ENCODE results near the gene DUSP16.
"Not testable (repeated sequence)": the region's sequence is repeated elsewhere in the genome, so short reads cannot be mapped to it uniquely, and the experiment has no call there.

Gene DUSP16

GRCh38 chr12:12583510-12584178 lies 21.0 kb upstream of the DUSP16 start:
- DNase-seq (ENCODE audit: low spot score), result no peak

DNA sequence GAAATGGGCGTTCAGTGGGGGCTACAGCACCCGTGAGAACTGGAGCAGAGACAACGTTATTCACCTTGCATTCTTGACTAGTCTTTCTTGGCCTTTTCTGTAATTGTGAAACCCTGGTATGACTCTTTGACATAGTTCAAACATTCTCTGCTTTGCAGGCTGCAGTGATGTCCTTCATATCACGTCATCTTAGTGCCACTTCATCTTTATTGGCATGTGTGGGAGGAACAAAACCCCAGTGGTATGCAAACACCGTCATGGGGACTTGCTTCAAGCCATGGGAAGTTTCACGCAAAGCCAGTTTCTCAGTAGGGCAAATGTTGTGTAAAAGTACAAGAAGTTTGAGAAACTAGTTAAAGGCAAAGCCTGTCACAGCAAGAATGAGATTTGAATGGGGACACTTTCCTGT lies 20.2 kb upstream of the DUSP16 start:
- DNase-seq (ENCODE audit: low spot score), result peak; percentile 12

DNA sequence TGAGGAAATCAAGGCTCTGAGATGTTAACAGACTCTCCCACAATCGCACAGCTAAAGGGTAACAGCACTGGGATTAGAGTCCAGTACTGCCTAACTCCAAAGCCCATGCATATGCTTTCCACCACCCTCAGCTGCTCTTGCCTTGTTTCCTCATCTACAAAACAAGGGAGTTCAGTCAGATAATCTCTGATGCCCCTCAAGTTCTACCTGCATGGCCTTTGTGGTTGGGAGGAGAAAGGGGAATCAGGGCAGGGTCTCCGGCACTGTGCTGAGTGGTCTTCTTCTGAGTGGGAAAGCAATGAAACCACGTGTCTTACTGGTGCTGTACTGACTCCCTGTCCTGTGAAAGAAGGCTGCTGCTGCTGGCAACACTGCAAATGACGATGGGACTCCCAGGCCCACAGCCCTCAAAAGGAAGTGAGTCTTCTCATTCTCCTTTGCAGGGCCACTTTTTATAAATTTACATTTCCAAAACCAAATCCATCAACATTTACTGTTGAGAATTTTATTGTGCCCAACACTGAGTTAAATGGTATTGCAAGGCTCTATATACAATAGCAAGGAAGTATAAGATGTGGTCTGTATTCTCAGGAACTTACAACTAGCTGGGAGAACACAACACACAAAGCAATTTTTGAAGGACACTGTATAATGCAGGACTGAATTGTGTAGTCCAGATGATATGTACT lies 19.7 kb upstream of the DUSP16 start:
- no peak for DNase-seq (ENCODE audit: low spot score)

GRCh38 chr12:12580716-12581115 lies 18.1 kb upstream of the DUSP16 start:
- DNase-seq (ENCODE audit: low spot score), result not testable (repeated sequence)

GRCh38 chr12:12577786-12578185 lies 15.1 kb upstream of the DUSP16 start:
- no peak for DNase-seq (ENCODE audit: low spot score)

GRCh38 chr12:12572659-12573058 lies 10.0 kb upstream of the DUSP16 start:
- no peak for DNase-seq (ENCODE audit: low spot score)

DNA sequence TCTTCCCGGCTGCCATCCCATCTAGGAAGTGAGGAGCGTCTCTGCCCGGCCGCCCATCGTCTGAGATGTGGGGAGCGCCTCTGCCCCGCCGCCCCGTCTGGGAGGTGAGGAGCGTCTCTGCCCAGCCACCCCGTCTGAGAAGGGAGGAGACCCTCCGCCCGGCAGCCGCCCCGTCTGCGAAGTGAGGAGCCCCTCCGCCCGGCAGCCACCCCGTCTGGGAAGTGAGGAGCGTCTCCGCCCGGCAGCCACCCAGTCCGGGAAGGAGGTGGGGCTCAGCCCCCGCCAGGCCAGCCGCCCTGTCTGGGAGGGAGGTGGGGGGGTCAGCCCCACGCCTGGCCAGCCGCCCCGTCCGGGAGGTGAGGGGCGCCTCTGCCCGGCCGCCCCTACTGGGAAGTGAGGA lies 3.3 kb upstream of the DUSP16 start:
- DNase-seq (ENCODE audit: low spot score), result not testable (repeated sequence)

GRCh38 chr12:12564911-12565310 lies 2.2 kb upstream of the DUSP16 start:
- DNase-seq (ENCODE audit: low spot score), result no peak

GRCh38 chr12:12563290-12563928 lies 746 bp upstream of the DUSP16 start:
- DNase-seq (ENCODE audit: low spot score), result no peak

- DNase-seq (ENCODE audit: low spot score), result peak; percentile 15
Observed at GRCh38 chr12:12562016-12562483, 613 bp downstream of the DUSP16 start.

DNA sequence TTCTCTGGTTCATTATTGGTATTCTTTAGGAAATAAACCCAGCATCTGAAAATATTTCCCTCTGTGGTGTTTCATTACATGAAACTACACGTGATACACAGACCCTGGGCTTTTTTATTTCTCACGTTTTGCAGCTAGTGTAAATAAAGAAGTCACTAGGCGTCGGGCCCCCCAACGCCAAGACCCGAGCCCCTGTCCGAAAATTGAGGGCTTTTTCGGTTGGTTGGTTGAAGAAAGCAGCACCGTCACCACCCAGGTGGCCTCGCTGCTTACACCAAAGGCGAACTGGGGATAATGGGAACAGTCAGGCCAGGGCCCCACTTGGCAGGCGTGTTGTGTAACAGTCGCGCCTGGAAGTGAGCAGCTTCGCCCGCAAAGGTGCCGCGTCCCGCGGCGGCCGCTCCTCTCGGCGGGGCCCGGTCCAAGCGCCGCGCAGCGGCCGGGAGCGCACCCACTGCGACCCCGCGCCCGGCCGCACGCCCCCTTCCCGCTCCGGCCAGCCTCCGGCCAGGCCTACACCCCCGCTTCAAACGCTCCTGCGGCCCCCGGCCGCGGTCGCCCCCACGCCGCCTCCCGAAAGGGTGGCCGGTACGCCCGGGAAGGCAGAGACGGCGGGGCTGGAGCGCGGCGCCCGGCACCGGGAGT lies 1.2 kb downstream of the DUSP16 start:
- DNase-seq (ENCODE audit: low spot score), result peak; percentile 34

GRCh38 chr12:12560587-12561370 lies 1.9 kb downstream of the DUSP16 start:
- DNase-seq (ENCODE audit: low spot score), result peak; percentile 44

GRCh38 chr12:12559719-12560296 lies 2.9 kb downstream of the DUSP16 start:
- DNase-seq (ENCODE audit: low spot score), result no peak

- no peak for DNase-seq (ENCODE audit: low spot score)
Observed at GRCh38 chr12:12558291-12558690, 4.4 kb downstream of the DUSP16 start.

DNA sequence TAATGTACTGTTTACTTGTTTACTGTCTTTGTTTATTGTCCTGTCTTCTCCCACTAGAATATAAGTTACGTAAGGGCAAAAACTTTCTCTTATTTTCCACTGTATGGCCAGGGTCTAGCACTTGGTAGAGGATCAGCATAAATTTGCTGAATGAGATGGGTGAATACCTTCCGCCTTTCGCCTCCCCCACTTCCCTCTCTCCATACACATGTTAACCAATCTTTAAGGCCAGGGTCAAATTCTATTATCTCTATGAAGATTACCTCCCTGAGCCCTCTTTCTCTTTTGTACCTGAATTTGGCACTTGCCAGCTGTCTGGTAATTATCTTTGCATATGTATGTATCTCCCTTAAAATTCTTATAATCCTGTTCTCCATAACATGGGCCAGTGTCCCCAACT lies 4.9 kb downstream of the DUSP16 start:
- no peak for DNase-seq (ENCODE audit: low spot score)

- no peak for DNase-seq (ENCODE audit: low spot score)
Observed at GRCh38 chr12:12555656-12556055, 7.0 kb downstream of the DUSP16 start.

GRCh38 chr12:12553208-12553785 lies 9.4 kb downstream of the DUSP16 start:
- no peak for DNase-seq (ENCODE audit: low spot score)

DNA sequence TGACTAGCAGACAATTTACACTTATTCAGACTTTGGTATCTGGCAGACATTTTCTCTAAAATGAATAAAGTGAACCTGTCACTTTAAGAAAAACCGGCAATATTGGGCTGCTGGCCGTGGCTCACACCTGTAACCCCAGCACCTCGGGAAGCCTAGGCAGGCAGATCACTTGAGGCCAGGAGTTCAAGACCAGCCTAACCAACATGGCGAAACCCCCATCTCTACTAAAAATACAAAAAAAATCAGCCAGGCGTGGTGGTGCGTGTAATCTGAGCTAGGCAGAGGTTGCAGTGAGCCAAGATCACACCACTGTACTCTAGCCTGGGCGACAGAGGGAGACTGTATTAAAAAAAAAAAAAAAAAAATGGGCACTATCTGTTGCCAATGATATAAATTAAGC lies 11.5 kb downstream of the DUSP16 start:
- DNase-seq (ENCODE audit: low spot score), result no peak

DNA sequence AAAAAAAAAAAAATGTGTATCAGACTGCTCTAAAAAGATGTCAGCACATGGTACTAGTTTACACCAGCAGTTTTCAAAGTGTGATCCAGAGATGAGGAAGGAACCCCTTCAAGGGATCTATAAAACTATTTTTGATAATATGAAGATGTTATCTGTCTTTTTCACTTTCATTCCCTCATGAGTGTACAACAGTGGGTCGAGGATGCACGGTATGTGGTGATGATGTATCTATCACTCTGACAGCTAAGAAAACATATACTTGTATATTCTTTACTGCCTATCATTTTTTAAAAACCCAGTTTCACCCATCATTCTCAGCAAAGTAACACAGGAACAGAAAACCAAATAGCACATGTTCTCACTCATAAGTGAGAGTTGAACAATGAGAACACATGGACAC lies 12.4 kb downstream of the DUSP16 start:
- DNase-seq (ENCODE audit: low spot score), result no peak

DNA sequence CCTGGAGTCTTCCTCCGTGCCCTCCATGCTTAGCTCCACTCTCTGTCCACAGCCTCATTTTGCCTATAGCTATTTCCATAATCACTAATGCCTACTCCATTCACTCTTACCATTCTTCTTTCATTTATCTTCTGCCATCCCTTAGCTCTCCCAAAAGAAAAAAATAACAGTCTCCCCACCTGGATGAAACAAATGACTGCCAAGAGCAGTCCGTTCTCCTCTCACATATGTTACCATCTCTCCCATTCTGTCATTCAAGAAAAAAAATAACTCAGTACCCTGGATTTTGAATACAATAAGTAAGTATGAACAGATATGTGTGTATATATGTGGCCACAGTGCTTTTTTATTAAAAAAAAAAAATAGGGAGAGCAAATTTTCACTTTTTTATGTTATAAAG lies 13.2 kb downstream of the DUSP16 start:
- no peak for DNase-seq (ENCODE audit: low spot score)

- no peak for DNase-seq (ENCODE audit: low spot score)
Observed at GRCh38 chr12:12548713-12549112, 13.9 kb downstream of the DUSP16 start.
